ENCODE results near the gene EIF5A. TPM values are rescaled to one million over a fixed set of nuclear protein-coding genes. Genes with fewer than 3 reads are reported as not detected.
A peak's percentile ranks its signal among the peaks of the same experiment; 100 is the strongest.

EIF5A gene
- total and polyA plus RNA-seq, 2 experiments from 2014 or later: 267 to 693 TPM

GRCh38 chr17:7352910-7353635 is 45.6 kb downstream of the EIF5A start:
- peaks cover 5% of the 10 kb centered on the region for H4K20me1 ChIP-seq (ENCODE audit: insufficient read depth, poor library complexity, severe bottlenecking)
- peak; percentile 11 for DNase-seq (ENCODE audit: low spot score)
- no peak overlapping the region for H2AFZ ChIP-seq
- 96% methylated on average over 36 of the region's 37 CpGs for WGBS (ENCODE audit: low lambda C conversion rate, missing lambda C conversion rate)
- H3K4me1 ChIP-seq (ENCODE audit: insufficient read depth): peaks cover 37% of the 10 kb centered on the region
- TF ChIP-seq EZH2phosphoT487 (IDR thresholded peaks at IDR 0.05; ENCODE audit: low read depth, severe bottlenecking, unreplicated experiment) (no peak), CTCF (IDR thresholded peaks at IDR 0.05; ENCODE audit: poor library complexity) (no peak), EZH2 (IDR thresholded peaks at IDR 0.05; ENCODE audit: borderline replicate concordance) (no peak)
- H3K4me2 ChIP-seq: peak overlapping the region; percentile 94
- H3K27me3 ChIP-seq: no peaks in the 10 kb centered on the region
- peak overlapping the region; percentile 100 for H3K27ac ChIP-seq
- H3K36me3 ChIP-seq (replicated peaks; ENCODE audit: insufficient read depth, low read depth): no peaks in the 10 kb centered on the region
- peaks cover 21% of the 10 kb centered on the region for H3K79me2 ChIP-seq
- no peaks in the 10 kb centered on the region for H3K9me2 ChIP-seq (replicated peaks; ENCODE audit: insufficient read depth)
- no peak overlapping the region for H3K4me3 ChIP-seq
- no peaks in the 10 kb centered on the region for H3K9me3 ChIP-seq (ENCODE audit: low read depth)

GRCh38 chr17:7354262-7354843 is 46.9 kb downstream of the EIF5A start:
- TF ChIP-seq CTCF (IDR thresholded peaks at IDR 0.05; ENCODE audit: poor library complexity) (no peak), EZH2 (IDR thresholded peaks at IDR 0.05; ENCODE audit: borderline replicate concordance) (no peak), EZH2phosphoT487 (IDR thresholded peaks at IDR 0.05; ENCODE audit: low read depth, severe bottlenecking, unreplicated experiment) (no peak)
- Histone ChIP-seq H3K27me3 (no peaks in the 10 kb centered on the region), H4K20me1 (ENCODE audit: insufficient read depth, poor library complexity, severe bottlenecking) (peaks cover 5% of the 10 kb centered on the region), H3K79me2 (peaks cover 21% of the 10 kb centered on the region), H3K27ac (peak overlapping the region; percentile 49), H3K4me3 (no peak overlapping the region), H3K36me3 (replicated peaks; ENCODE audit: insufficient read depth, low read depth) (no peaks in the 10 kb centered on the region), H3K4me2 (peak overlapping the region; percentile 94), H3K4me1 (ENCODE audit: insufficient read depth) (peaks cover 32% of the 10 kb centered on the region), H2AFZ (no peak overlapping the region), H3K9me3 (ENCODE audit: low read depth) (no peaks in the 10 kb centered on the region), H3K9me2 (replicated peaks; ENCODE audit: insufficient read depth) (no peaks in the 10 kb centered on the region)
- WGBS (ENCODE audit: low lambda C conversion rate, missing lambda C conversion rate): 84% methylated on average over 9 of the region's 9 CpGs
- DNase-seq (ENCODE audit: low spot score): peak; percentile 75

- whole genome bisulfite sequencing (ENCODE audit: low lambda C conversion rate, missing lambda C conversion rate): 67% methylated on average over 10 of the region's 10 CpGs
- peaks cover 25% of the 10 kb centered on the region for H3K4me1 ChIP-seq (ENCODE audit: insufficient read depth)
- TF ChIP-seq CTCF (IDR thresholded peaks at IDR 0.05; ENCODE audit: poor library complexity): no peak
- no peak for TF ChIP-seq EZH2phosphoT487 (IDR thresholded peaks at IDR 0.05; ENCODE audit: low read depth, severe bottlenecking, unreplicated experiment)
- no peak for TF ChIP-seq EZH2 (IDR thresholded peaks at IDR 0.05; ENCODE audit: borderline replicate concordance)
- H3K36me3 ChIP-seq (replicated peaks; ENCODE audit: insufficient read depth, low read depth): no peaks in the 10 kb centered on the region
- H3K9me3 ChIP-seq (ENCODE audit: low read depth): no peaks in the 10 kb centered on the region
- peak; percentile 54 for DNase-seq (ENCODE audit: low spot score)
- no peaks in the 10 kb centered on the region for H3K27me3 ChIP-seq
- H3K4me2 ChIP-seq: peak within 1 kb of the TSS; percentile 94
- H3K27ac ChIP-seq: peak within 1 kb of the TSS; percentile 49
- H2AFZ ChIP-seq: no peak within 1 kb of the TSS
- H3K79me2 ChIP-seq: peaks cover 21% of the 10 kb centered on the region
- H3K4me3 ChIP-seq: no peak within 1 kb of the TSS
- no peaks in the 10 kb centered on the region for H3K9me2 ChIP-seq (replicated peaks; ENCODE audit: insufficient read depth)
- no peaks in the 10 kb centered on the region for H4K20me1 ChIP-seq (ENCODE audit: insufficient read depth, poor library complexity, severe bottlenecking)
Observed at GRCh38 chr17:7355053-7355452, 47.6 kb downstream of the EIF5A start, which contains the start of gene TMEM95. TMEM95 (plus strand) TSS chr17:7355156; CDS start chr17:7355205, 49 bp downstream.

Data from hepatocyte (in vitro differentiated cells).